Activated B cell treated with CpG ODN at 0.5 μM for 24 hours (primary cell): ENCODE measurements around the gene CCDC63. TPM values are rescaled to one million over a fixed set of nuclear protein-coding genes. Genes with fewer than 3 reads are reported as not detected.
A peak's percentile ranks its signal among the peaks of the same experiment; 100 is the strongest.

Source experiments
- ATAC-seq: fragments of 200-7000 bp; cut with Tn5 transposase; one replicate; pipeline ENCODE4 v1.10.0; 2021; ENCODE audit warnings: low read depth, mild to moderate bottlenecking, moderate library complexity
- CTCF ChIA-PET: fragments of 350-600 bp; sonication (Branson Sonifier 250); formaldehyde crosslinking; loops from one replicate; lab custom pipeline; 2021; ENCODE audit warnings: antibody characterized with exemption; lab: Charles Lee
- POLR2A ChIA-PET: fragments of 350-600 bp; sonication (Branson Sonifier 250); formaldehyde crosslinking; loops from one replicate; lab custom pipeline; 2021; ENCODE audit warnings: antibody characterized with exemption; lab: Charles Lee
- DNase-seq: peaks from one replicate; pipeline ENCODE4 v3.0.0; 2022
- H3K27ac Mint-ChIP-seq: one replicate; pipeline ENCODE4 v1.8.0; 2020; ENCODE audit warnings: mixed read lengths
- H3K27me3 Mint-ChIP-seq: one replicate; pipeline ENCODE4 v1.8.0; 2021; ENCODE audit warnings: mixed read lengths
- H3K36me3 Mint-ChIP-seq: one replicate; pipeline ENCODE4 v1.8.0; 2021; ENCODE audit warnings: low read depth, mixed read lengths
- H3K4me1 Mint-ChIP-seq: one replicate; pipeline ENCODE4 v1.8.0; 2021; ENCODE audit warnings: mixed read lengths
- H3K4me3 Mint-ChIP-seq: one replicate; pipeline ENCODE4 v1.8.0; 2020; ENCODE audit warnings: mild to moderate bottlenecking, mixed read lengths
- H3K9me3 Mint-ChIP-seq: one replicate; pipeline ENCODE4 v1.8.0; 2020; ENCODE audit warnings: mixed read lengths
- intact Hi-C: fragments of 100-400 bp; cut with micrococcal nuclease; formaldehyde crosslinking; loops from one replicate; pipeline ENCODE4 v1.15.1; 2024
- total RNA-seq: library from RNA; stranded (reverse); gene quantifications from 2 replicates; pipeline ENCODE4 v1.2.3, GENCODE V29; 2022
- TF ChIP-seq, protein P1 (sequence below): fragments of 200-600 bp; IDR thresholded peaks from one replicate; pipeline ENCODE4 v1.8.0; 2022; ENCODE audit warnings: antibody characterized with exemption, mild to moderate bottlenecking

CCDC63 gene
- not detected in 2 replicates for total RNA-seq

DNA sequence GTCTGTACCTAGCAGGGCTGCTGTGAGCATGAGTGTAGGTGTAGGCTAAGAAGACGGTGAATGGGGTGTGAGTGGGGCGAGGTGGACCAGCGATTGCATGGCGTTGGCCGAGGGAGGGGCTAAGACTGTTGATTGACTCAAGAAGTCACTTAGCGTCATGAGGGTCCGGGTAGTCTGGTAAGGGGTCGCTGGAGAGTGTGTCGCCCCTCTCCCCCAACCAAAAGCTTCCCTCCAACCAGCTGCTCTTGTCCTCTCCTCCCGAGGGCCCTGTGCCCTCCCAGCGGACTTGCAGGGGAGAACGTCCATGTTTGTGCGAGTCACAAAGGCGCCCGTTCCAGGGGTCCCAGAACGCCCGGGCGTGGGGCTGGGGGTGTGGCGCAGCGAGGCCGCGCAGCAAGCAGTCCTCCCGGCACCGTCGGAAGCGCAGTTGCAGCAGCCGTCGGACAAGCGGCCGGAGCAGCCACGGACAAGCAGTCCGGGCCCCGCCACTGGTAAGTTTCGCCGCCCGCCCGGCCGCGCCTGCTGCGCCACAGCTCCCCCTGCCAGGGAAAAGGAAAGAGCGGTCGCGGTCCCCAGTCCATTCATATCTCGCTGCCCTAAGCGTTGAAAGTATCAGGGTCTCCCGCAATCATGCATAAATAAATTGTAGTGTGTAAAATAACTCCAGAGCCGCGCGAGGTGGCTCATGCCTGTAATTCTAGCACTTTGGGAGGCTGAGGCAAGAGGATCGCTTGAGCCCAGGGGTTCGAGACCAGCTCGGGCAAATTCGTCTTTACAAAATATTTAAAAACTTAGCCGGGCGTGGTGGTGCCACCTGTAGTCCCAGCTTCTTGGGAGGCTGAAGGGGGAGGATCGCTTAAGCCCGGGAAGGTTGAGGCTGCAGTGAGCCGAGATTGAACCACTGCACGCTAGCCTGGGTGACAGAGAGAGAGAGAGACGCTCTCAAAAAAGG, at the start of gene CCDC63:
Gene CCDC63, plus strand, starts transcription at position 373 of the 952 bp plus-strand sequence. CDS start 5,968 bp downstream, outside the sequence.
- Mint-ChIP-seq H3K27ac (no peak within 1 kb of the TSS), H3K27me3 (peaks cover 17% of the 10 kb centered on the region), H3K4me3 (peak within 1 kb of the TSS; percentile 87), H3K4me1 (peaks cover 8% of the 10 kb centered on the region), H3K36me3 (no peaks in the 10 kb centered on the region), H3K9me3 (peaks cover 2% of the 10 kb centered on the region)
- TF ChIP-seq, protein P1, sequence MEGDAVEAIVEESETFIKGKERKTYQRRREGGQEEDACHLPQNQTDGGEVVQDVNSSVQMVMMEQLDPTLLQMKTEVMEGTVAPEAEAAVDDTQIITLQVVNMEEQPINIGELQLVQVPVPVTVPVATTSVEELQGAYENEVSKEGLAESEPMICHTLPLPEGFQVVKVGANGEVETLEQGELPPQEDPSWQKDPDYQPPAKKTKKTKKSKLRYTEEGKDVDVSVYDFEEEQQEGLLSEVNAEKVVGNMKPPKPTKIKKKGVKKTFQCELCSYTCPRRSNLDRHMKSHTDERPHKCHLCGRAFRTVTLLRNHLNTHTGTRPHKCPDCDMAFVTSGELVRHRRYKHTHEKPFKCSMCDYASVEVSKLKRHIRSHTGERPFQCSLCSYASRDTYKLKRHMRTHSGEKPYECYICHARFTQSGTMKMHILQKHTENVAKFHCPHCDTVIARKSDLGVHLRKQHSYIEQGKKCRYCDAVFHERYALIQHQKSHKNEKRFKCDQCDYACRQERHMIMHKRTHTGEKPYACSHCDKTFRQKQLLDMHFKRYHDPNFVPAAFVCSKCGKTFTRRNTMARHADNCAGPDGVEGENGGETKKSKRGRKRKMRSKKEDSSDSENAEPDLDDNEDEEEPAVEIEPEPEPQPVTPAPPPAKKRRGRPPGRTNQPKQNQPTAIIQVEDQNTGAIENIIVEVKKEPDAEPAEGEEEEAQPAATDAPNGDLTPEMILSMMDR: no peak
- intact Hi-C loops: loop anchor here (5.0 kb wide), 1 partner anchor 400 kb away; no protein-coding TSS in a partner anchor
- peak; percentile 45 for DNase-seq
- ChIA-PET CTCF (interaction anchor here (0.7 to 2.1 kb wide), 3 partner anchors 41 to 629 kb away, joined by 3 to 6 read pairs (median 6); no protein-coding TSS in a partner anchor), POLR2A (interaction anchor here (0.5 to 0.7 kb wide), 6 partner anchors 70 to 396 kb away, joined by 3 to 12 read pairs (median 6); partner anchors contain the start of gene ARPC3)
- peak; percentile 81 for ATAC-seq

DNA sequence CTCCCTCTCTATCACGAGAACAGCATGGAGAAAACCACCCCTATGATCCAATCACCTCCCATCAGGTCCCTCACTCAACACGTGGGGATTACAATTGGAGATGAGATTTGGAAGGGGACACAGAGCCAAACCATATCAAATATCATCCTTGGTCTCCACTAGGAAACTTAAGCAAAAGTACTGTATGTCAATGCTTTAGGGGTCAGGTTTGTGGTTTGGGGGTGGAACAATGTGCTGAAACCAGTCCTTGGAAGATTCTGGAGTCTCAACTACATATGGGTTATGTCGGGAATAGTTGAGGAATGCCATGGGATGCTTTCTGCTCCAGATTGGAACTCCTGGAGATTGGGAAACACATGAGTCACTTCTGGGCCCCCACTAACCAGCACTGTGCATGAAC, 48.3 kb upstream of the CCDC63 start:
- ChIA-PET CTCF (no interaction called here), POLR2A (interaction anchor here (0.5 kb wide), 1 partner anchor 440 kb away, joined by 5 read pairs; no protein-coding TSS in a partner anchor)
- TF ChIP-seq, protein P1: no peak
- Mint-ChIP-seq H3K27ac (no peak overlapping the region), H3K9me3 (peaks cover 14% of the 10 kb centered on the region), H3K4me1 (no peaks in the 10 kb centered on the region), H3K4me3 (no peak overlapping the region), H3K36me3 (peaks cover 2% of the 10 kb centered on the region), H3K27me3 (peaks cover 2% of the 10 kb centered on the region)
- no peak for DNase-seq
- ATAC-seq: no peak
- intact Hi-C loops: no loop called here

DNA sequence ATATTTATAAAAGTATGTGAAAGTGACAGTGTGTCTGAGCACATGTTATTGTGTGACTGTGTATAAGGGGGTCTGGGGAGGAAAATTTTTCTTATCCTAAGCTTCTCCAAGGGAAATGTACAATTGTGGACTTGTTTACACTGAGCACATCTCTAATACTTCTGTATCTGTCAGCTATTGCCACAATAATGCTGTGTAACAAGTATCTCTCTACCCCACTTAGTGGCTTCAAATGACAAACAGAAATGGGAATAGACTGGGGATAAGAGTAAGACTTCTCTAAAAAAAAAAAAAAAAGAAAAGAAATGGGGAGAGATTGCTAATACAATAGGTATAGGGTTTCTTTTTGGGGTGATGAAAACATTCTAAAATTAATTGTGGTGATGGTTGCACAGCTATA, 44.3 kb upstream of the CCDC63 start:
- no peak for ATAC-seq
- TF ChIP-seq, protein P1: no peak
- Mint-ChIP-seq H3K4me3 (no peak overlapping the region), H3K27me3 (peaks cover 2% of the 10 kb centered on the region), H3K27ac (no peak overlapping the region), H3K4me1 (no peaks in the 10 kb centered on the region), H3K36me3 (peaks cover 2% of the 10 kb centered on the region), H3K9me3 (peaks cover 20% of the 10 kb centered on the region)
- CTCF ChIA-PET: no interaction called here
- POLR2A ChIA-PET: no interaction called here
- DNase-seq: no peak
- intact Hi-C loops: no loop called here

DNA sequence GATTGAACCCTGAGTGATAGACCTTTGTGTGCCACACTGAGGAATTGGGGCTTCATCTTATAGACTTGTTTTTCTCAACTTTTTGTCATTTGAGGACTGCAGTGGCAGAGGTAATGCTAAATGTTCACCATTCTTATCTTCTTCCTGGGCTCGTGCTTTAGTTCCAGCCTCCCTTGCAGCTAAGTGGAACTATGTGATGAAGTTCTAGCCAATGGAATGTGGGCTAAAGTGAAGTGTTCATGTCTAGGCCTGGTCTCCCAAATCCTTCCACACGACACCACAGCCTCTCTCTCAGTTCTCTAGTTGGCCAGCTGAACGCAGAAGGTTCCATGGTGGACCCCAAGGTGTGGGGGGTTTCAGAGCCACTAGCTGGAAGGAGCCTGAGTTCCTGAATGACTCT, 42.4 kb upstream of the CCDC63 start:
- ATAC-seq (no peak), DNase-seq (no peak)
- POLR2A ChIA-PET: no interaction called here
- Mint-ChIP-seq H3K9me3 (peaks cover 18% of the 10 kb centered on the region), H3K36me3 (peaks cover 2% of the 10 kb centered on the region), H3K4me3 (no peak overlapping the region), H3K4me1 (no peaks in the 10 kb centered on the region), H3K27ac (no peak overlapping the region), H3K27me3 (peaks cover 2% of the 10 kb centered on the region)
- CTCF ChIA-PET: no interaction called here
- TF ChIP-seq, protein P1: no peak
- intact Hi-C loops: no loop called here

DNA sequence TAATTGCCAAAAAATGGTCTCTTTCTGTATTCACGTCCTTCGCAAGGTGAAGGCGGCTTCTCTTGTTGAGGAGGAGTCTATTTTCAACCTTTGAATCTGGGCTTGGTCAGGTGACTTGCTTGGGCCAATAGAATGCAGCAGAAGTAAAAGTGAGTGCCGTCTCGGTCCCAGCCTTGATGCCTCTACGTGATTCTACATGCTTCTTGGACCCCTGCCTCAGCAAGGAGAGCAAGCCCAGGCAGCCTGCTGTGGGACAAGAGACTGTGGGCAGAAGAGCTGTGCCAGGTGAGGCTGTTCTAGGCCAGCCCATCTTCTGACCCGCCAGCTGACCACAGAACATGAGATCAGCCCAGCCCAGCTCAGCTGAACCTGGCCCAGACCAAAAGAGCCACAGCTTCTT, 39.1 kb upstream of the CCDC63 start:
- intact Hi-C loops: no loop called here
- TF ChIP-seq, protein P1: no peak
- peaks cover 6% of the 10 kb centered on the region for H3K9me3 Mint-ChIP-seq
- ATAC-seq (no peak), DNase-seq (no peak)
- ChIA-PET CTCF (no interaction called here), POLR2A (no interaction called here)
- no peaks in the 10 kb centered on the region for H3K27me3 Mint-ChIP-seq
- H3K36me3 Mint-ChIP-seq: no peaks in the 10 kb centered on the region
- no peak overlapping the region for H3K4me3 Mint-ChIP-seq
- no peak overlapping the region for H3K27ac Mint-ChIP-seq
- peaks cover 3% of the 10 kb centered on the region for H3K4me1 Mint-ChIP-seq
